ENCODE measurements around the gene USP11. TPM values are rescaled to one million over a fixed set of nuclear protein-coding genes. Genes with fewer than 3 reads are reported as not detected.

USP11 gene
- total RNA-seq, 1 donor from 2014 or later, result 106 TPM

DNA sequence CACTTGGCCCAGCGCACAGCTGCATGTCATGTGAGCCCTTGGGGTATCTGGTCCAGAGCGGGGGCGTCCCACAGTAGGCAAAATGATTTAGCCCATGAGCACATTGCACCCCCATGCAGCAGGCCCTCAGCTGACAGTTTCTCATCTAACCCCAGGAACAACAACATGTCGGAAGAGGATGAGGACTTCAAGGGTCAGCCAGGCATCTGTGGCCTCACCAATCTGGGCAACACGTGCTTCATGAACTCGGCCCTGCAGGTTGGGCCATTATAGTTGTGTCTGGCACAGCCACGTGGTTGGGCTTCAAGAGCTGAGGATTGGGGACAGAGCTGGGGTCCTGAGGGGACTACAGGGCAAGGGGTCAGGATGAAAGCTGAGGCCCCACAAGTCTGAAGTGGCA is 7.8 kb downstream of the USP11 start:
- Mint-ChIP-seq H3K36me3 (peaks cover 45% of the 10 kb centered on the region), H3K27me3 (ENCODE audit: insufficient read depth, low read depth) (peaks cover 2% of the 10 kb centered on the region), H3K9me3 (no peaks in the 10 kb centered on the region), H3K27ac (no peak overlapping the region), H3K4me1 (peaks cover 20% of the 10 kb centered on the region), H3K4me3 (peak overlapping the region; percentile 9)
- Histone ChIP-seq H3K9ac (no peak overlapping the region), H3F3A (ENCODE audit: low read depth) (no peaks in the 10 kb centered on the region), H3K4me1 (peaks cover 8% of the 10 kb centered on the region), H4K20me1 (ENCODE audit: low read depth) (peaks cover 10% of the 10 kb centered on the region), H3K4me2 (no peak overlapping the region), H2AFZ (replicated peaks) (no peak overlapping the region), H3K4me3 (no peak overlapping the region), H3K27ac (no peak overlapping the region), H3K79me2 (ENCODE audit: low read depth) (peaks cover 43% of the 10 kb centered on the region), H3K36me3 (no peaks in the 10 kb centered on the region), H3K9me3 (ENCODE audit: low read depth) (no peaks in the 10 kb centered on the region), H3K27me3 (no peaks in the 10 kb centered on the region)
- no peak for TF ChIP-seq CTCF (IDR thresholded peaks at IDR 0.05)
- no peak for TF ChIP-seq EZH2phosphoT487 (IDR thresholded peaks at IDR 0.05)
- TF ChIP-seq EZH2 (IDR thresholded peaks at IDR 0.05), result no peak
- no peak for DNase-seq (ENCODE audit: low spot score)

DNA sequence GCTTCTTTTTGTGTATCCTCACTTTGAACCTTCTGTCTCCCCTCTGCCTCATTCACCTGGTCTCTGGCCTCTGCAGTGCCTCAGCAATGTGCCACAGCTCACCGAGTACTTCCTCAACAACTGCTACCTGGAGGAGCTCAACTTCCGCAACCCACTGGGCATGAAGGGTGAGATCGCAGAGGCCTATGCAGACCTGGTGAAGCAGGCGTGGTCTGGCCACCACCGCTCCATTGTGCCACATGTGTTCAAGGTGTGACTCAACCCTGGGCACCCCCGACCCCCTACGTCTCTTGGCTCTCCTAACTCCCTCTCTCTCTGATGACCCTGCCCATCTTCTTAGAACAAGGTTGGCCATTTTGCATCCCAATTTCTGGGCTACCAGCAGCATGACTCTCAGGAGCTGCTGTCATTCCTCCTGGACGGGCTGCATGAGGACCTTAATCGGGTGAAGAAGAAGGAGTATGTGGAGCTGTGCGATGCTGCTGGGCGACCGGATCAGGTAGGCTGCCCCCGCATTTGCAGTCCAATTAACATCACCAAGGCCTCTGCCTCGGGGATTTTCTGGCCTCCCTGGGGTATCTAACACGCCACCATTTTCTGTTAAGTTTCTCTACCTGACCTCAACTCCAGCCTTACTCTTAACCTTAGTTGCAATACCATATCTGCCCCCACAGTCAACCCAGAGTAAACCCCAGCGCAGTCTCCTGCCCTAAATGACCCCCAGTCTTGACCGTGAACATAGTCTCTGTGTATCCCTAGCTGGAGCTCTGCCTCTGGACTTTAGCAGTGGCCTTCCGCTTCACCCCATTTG is 8.6 kb downstream of the USP11 start:
- Histone ChIP-seq H3K9ac (no peak overlapping the region), H3K4me2 (no peak overlapping the region), H3K27ac (no peak overlapping the region), H3K9me3 (ENCODE audit: low read depth) (no peaks in the 10 kb centered on the region), H3K36me3 (no peaks in the 10 kb centered on the region), H4K20me1 (ENCODE audit: low read depth) (peaks cover 10% of the 10 kb centered on the region), H3K79me2 (ENCODE audit: low read depth) (peaks cover 35% of the 10 kb centered on the region), H3K4me3 (no peak overlapping the region), H3F3A (ENCODE audit: low read depth) (peaks cover 4% of the 10 kb centered on the region), H3K4me1 (peaks cover 7% of the 10 kb centered on the region), H2AFZ (replicated peaks) (no peak overlapping the region), H3K27me3 (no peaks in the 10 kb centered on the region)
- DNase-seq (ENCODE audit: low spot score), result no peak
- TF ChIP-seq EZH2 (IDR thresholded peaks at IDR 0.05), result no peak
- H3K27me3 Mint-ChIP-seq (ENCODE audit: insufficient read depth, low read depth), result peaks cover 2% of the 10 kb centered on the region
- H3K9me3 Mint-ChIP-seq, result no peaks in the 10 kb centered on the region
- H3K27ac Mint-ChIP-seq, result peak overlapping the region; percentile 14
- peak overlapping the region; percentile 16 for H3K4me3 Mint-ChIP-seq
- H3K4me1 Mint-ChIP-seq, result peaks cover 13% of the 10 kb centered on the region
- peaks cover 53% of the 10 kb centered on the region for H3K36me3 Mint-ChIP-seq

- Histone ChIP-seq H3K4me2 (no peak overlapping the region), H4K20me1 (ENCODE audit: low read depth) (peaks cover 5% of the 10 kb centered on the region), H3K36me3 (no peaks in the 10 kb centered on the region), H3F3A (ENCODE audit: low read depth) (peaks cover 10% of the 10 kb centered on the region), H3K27me3 (no peaks in the 10 kb centered on the region), H3K79me2 (ENCODE audit: low read depth) (peaks cover 26% of the 10 kb centered on the region), H2AFZ (replicated peaks) (no peak overlapping the region), H3K9ac (no peak overlapping the region), H3K27ac (no peak overlapping the region), H3K4me3 (no peak overlapping the region), H3K4me1 (no peaks in the 10 kb centered on the region), H3K9me3 (ENCODE audit: low read depth) (no peaks in the 10 kb centered on the region)
- peaks cover 2% of the 10 kb centered on the region for H3K27me3 Mint-ChIP-seq (ENCODE audit: insufficient read depth, low read depth)
- DNase-seq (ENCODE audit: low spot score), result no peak
- peaks cover 54% of the 10 kb centered on the region for H3K36me3 Mint-ChIP-seq
- no peak overlapping the region for H3K27ac Mint-ChIP-seq
- peaks cover 4% of the 10 kb centered on the region for H3K4me1 Mint-ChIP-seq
- H3K4me3 Mint-ChIP-seq, result no peak overlapping the region
- TF ChIP-seq EZH2phosphoT487 (IDR thresholded peaks at IDR 0.05) (no peak), CTCF (IDR thresholded peaks at IDR 0.05) (no peak), EZH2 (IDR thresholded peaks at IDR 0.05) (no peak)
- H3K9me3 Mint-ChIP-seq, result no peaks in the 10 kb centered on the region
Measured at GRCh38 chrX:47242321-47242720, 9.5 kb downstream of the USP11 start.

GRCh38 chrX:47243351-47243750 is 10.5 kb downstream of the USP11 start:
- H3K36me3 ChIP-seq, result no peaks in the 10 kb centered on the region
- no peak overlapping the region for H3K4me2 ChIP-seq
- H4K20me1 ChIP-seq (ENCODE audit: low read depth), result peaks cover 4% of the 10 kb centered on the region
- H3K9me3 ChIP-seq (ENCODE audit: low read depth), result no peaks in the 10 kb centered on the region
- TF ChIP-seq EZH2 (IDR thresholded peaks at IDR 0.05) (no peak), CTCF (IDR thresholded peaks at IDR 0.05) (no peak), EZH2phosphoT487 (IDR thresholded peaks at IDR 0.05) (no peak)
- peaks cover 6% of the 10 kb centered on the region for H3K27me3 Mint-ChIP-seq (ENCODE audit: insufficient read depth, low read depth)
- peaks cover 16% of the 10 kb centered on the region for H3K79me2 ChIP-seq (ENCODE audit: low read depth)
- H3F3A ChIP-seq (ENCODE audit: low read depth), result peaks cover 11% of the 10 kb centered on the region
- H3K4me3 Mint-ChIP-seq, result peak overlapping the region; percentile 18
- H3K9ac ChIP-seq, result no peak overlapping the region
- peaks cover 58% of the 10 kb centered on the region for H3K36me3 Mint-ChIP-seq
- DNase-seq (ENCODE audit: low spot score), result no peak
- H3K27ac ChIP-seq, result no peak overlapping the region
- H3K4me1 Mint-ChIP-seq, result no peaks in the 10 kb centered on the region
- H3K4me1 ChIP-seq, result no peaks in the 10 kb centered on the region
- no peaks in the 10 kb centered on the region for H3K27me3 ChIP-seq
- no peak overlapping the region for H3K27ac Mint-ChIP-seq
- no peak overlapping the region for H3K4me3 ChIP-seq
- no peaks in the 10 kb centered on the region for H3K9me3 Mint-ChIP-seq
- H2AFZ ChIP-seq (replicated peaks), result no peak overlapping the region

Data from neural progenitor cell (in vitro differentiated cells).